ENCODE measurements around the gene MGMT. TPM values are rescaled to one million over a fixed set of nuclear protein-coding genes. Genes with fewer than 3 reads are reported as not detected.

The MGMT gene
- total and polyA plus RNA-seq, 9 of the 15 experiments (the other 6 are each of a cell fraction or from before 2014, with no cell fraction given), result 0.03 to 0.29 (median 0.11) TPM; not detected in 4

GRCh38 chr10:129474642-129475041 is 7.6 kb downstream of the MGMT start:
- intact Hi-C loops (cut with micrococcal nuclease) (no loop called here), in situ Hi-C loops (cut with MboI) (no loop called here)
- DNase-seq (ENCODE audit: extremely low read depth in 1 of 4, low spot score in 3 of 4) (no peak), FAIRE-seq (no peak), ATAC-seq (no peak)
- 3% methylated on average over 6 of the region's 11 CpGs for WGBS (ENCODE audit: insufficient coverage, low coverage, missing lambda C conversion rate)
- ChIA-PET CTCF (ENCODE audit: low intra/inter-chr PET ratio) (no interaction called here), POLR2A (no interaction called here)
- Histone ChIP-seq H4K20me1 (replicated peaks; ENCODE audit: control insufficient read depth, insufficient read depth, low read length) (no peaks in the 10 kb centered on the region), H3K9ac (ENCODE audit: insufficient read depth in 1 of 2, low read depth in 2 of 2, low read length in 2 of 2) (no peak overlapping the region), H3K27ac (ENCODE audit: extremely low read depth, low read depth, low read length) (no peak overlapping the region), H2AFZ (ENCODE audit: low read depth, low read length) (no peak overlapping the region), H3K36me3 (ENCODE audit: control insufficient read depth, insufficient read depth, low read length) (no peaks in the 10 kb centered on the region), H3K27me3 (ENCODE audit: control insufficient read depth in 2 of 2, insufficient read depth in 2 of 2, low read length in 2 of 2) (peaks cover 0 to 10% of the 10 kb centered on the region in 2 experiments; a peak in 1 of 5 replicates), H3K4me1 (replicated peaks in 1 of 2; ENCODE audit: control insufficient read depth in 2 of 2, insufficient read depth in 2 of 2, low read length in 2 of 2) (no peaks in the 10 kb centered on the region), H3K79me2 (ENCODE audit: control insufficient read depth, insufficient read depth, low read length) (no peaks in the 10 kb centered on the region), H3K9me3 (replicated peaks; ENCODE audit: control insufficient read depth, insufficient read depth, low read depth, low read length) (no peaks in the 10 kb centered on the region), H3K4me2 (ENCODE audit: insufficient read depth, low read length) (no peak overlapping the region), H3K9me1 (ENCODE audit: control insufficient read depth, insufficient read depth, low read length) (no peaks in the 10 kb centered on the region), H3K4me3 (no peak overlapping the region)
- no TSS peak for BruUV-seq (replicated peaks)
- TF ChIP-seq, protein P1, sequence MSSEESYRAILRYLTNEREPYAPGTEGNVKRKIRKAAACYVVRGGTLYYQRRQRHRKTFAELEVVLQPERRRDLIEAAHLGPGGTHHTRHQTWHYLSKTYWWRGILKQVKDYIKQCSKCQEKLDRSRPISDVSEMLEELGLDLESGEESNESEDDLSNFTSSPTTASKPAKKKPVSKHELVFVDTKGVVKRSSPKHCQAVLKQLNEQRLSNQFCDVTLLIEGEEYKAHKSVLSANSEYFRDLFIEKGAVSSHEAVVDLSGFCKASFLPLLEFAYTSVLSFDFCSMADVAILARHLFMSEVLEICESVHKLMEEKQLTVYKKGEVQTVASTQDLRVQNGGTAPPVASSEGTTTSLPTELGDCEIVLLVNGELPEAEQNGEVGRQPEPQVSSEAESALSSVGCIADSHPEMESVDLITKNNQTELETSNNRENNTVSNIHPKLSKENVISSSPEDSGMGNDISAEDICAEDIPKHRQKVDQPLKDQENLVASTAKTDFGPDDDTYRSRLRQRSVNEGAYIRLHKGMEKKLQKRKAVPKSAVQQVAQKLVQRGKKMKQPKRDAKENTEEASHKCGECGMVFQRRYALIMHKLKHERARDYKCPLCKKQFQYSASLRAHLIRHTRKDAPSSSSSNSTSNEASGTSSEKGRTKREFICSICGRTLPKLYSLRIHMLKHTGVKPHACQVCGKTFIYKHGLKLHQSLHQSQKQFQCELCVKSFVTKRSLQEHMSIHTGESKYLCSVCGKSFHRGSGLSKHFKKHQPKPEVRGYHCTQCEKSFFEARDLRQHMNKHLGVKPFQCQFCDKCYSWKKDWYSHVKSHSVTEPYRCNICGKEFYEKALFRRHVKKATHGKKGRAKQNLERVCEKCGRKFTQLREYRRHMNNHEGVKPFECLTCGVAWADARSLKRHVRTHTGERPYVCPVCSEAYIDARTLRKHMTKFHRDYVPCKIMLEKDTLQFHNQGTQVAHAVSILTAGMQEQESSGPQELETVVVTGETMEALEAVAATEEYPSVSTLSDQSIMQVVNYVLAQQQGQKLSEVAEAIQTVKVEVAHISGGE (CRISPR knock-in tag; IDR thresholded peaks at IDR 0.05), result no peak
- no peak for TF ChIP-seq HEY1 (CRISPR knock-in tag; IDR thresholded peaks at IDR 0.05; ENCODE audit: borderline replicate concordance)
- TF ChIP-seq, protein P2, sequence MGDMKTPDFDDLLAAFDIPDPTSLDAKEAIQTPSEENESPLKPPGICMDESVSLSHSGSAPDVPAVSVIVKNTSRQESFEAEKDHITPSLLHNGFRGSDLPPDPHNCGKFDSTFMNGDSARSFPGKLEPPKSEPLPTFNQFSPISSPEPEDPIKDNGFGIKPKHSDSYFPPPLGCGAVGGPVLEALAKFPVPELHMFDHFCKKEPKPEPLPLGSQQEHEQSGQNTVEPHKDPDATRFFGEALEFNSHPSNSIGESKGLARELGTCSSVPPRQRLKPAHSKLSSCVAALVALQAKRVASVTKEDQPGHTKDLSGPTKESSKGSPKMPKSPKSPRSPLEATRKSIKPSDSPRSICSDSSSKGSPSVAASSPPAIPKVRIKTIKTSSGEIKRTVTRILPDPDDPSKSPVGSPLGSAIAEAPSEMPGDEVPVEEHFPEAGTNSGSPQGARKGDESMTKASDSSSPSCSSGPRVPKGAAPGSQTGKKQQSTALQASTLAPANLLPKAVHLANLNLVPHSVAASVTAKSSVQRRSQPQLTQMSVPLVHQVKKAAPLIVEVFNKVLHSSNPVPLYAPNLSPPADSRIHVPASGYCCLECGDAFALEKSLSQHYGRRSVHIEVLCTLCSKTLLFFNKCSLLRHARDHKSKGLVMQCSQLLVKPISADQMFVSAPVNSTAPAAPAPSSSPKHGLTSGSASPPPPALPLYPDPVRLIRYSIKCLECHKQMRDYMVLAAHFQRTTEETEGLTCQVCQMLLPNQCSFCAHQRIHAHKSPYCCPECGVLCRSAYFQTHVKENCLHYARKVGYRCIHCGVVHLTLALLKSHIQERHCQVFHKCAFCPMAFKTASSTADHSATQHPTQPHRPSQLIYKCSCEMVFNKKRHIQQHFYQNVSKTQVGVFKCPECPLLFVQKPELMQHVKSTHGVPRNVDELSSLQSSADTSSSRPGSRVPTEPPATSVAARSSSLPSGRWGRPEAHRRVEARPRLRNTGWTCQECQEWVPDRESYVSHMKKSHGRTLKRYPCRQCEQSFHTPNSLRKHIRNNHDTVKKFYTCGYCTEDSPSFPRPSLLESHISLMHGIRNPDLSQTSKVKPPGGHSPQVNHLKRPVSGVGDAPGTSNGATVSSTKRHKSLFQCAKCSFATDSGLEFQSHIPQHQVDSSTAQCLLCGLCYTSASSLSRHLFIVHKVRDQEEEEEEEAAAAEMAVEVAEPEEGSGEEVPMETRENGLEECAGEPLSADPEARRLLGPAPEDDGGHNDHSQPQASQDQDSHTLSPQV (IDR thresholded peaks at IDR 0.05), result no peak

Measured in K562 (cell line).